Uterus (tissue), 4 donors: ENCODE measurements around the gene BLOC1S2. TPM values are rescaled to one million over a fixed set of nuclear protein-coding genes. Genes with fewer than 3 reads are reported as not detected.
A peak's percentile ranks its signal among the peaks of the same experiment; 100 is the strongest.

Experiments
- DNase-seq, 2 donors: peaks; one replicate each; pipeline ENCODE4 v3.0.0-alpha.2; 2019 to 2020
- H3K27ac ChIP-seq, 2 donors: fragments of 200-600 bp; sonication (generic); 1 replicate in 1 of 2; 2 replicates in 1 of 2; pipeline ENCODE4 v1.5.1; 2016 to 2018
- H3K27me3 ChIP-seq, 2 donors: fragments of 200-600 bp; sonication (generic); one replicate each; pipeline ENCODE4 v1.5.1; 2018 to 2019; ENCODE audit warnings: control low read depth in 1 of 2
- H3K36me3 ChIP-seq, 2 donors: fragments of 200-600 bp; sonication (generic); one replicate each; pipeline ENCODE4 v1.5.1; 2019; ENCODE audit warnings: control low read depth in 1 of 2
- H3K4me1 ChIP-seq, 2 donors: fragments of 200-600 bp; sonication (generic); one replicate each; pipeline ENCODE4 v1.5.1; 2018 to 2019; ENCODE audit warnings: control low read depth in 1 of 2
- H3K4me3 ChIP-seq, 2 donors: fragments of 200-600 bp; sonication (generic); 1 replicate in 1 of 2; 2 replicates in 1 of 2; pipeline ENCODE4 v1.5.1; 2018 to 2019; ENCODE audit warnings: mild to moderate bottlenecking in 1 of 2
- H3K9me3 ChIP-seq, 2 donors: fragments of 200-600 bp; sonication (generic); one replicate each; pipeline ENCODE4 v1.5.1; 2019; ENCODE audit warnings: control low read depth in 1 of 2
- POLR2A ChIP-seq, 2 donors: fragments of 450-650 bp; IDR thresholded peaks; one replicate each; pipeline ENCODE4 v1.6.1; 2016; ENCODE audit warnings: antibody characterized with exemption in 2 of 2, mild to moderate bottlenecking in 1 of 2, moderate library complexity in 1 of 2
- intact Hi-C: fragments of 100-400 bp; cut with DNase I; formaldehyde crosslinking; loops from one replicate; pipeline ENCODE4 v1.15.1; 2023; ENCODE audit warnings: low total_unique reads
- total RNA-seq, 4 donors: library from RNA; depleted of rRNA in 3 of 4; stranded (reverse); fragments of >200 nt in 3 of 4; gene quantifications; one replicate each; pipeline versions ENCODE4 v1.1.0 to v1.2.4, GENCODE V29; 2014 to 2023
- TF ChIP-seq, protein P1 (sequence below), 4 experiments: fragments of 200-600 bp in 2 of 4; fragments of 450-650 bp in 2 of 4; sonication (generic) in 2 of 4; IDR thresholded peaks; one replicate each; pipeline ENCODE4 v1.5.1; 2016 to 2019; ENCODE audit warnings: antibody characterized with exemption in 4 of 4, mild to moderate bottlenecking in 2 of 4, moderate library complexity in 1 of 4
- donor health status: DM: yes; HTN: yes; CAD: no.

The BLOC1S2 gene
- total RNA-seq, 4 donors from 2014 or later = 0.51 to 22.7 (median 13.3) TPM

DNA sequence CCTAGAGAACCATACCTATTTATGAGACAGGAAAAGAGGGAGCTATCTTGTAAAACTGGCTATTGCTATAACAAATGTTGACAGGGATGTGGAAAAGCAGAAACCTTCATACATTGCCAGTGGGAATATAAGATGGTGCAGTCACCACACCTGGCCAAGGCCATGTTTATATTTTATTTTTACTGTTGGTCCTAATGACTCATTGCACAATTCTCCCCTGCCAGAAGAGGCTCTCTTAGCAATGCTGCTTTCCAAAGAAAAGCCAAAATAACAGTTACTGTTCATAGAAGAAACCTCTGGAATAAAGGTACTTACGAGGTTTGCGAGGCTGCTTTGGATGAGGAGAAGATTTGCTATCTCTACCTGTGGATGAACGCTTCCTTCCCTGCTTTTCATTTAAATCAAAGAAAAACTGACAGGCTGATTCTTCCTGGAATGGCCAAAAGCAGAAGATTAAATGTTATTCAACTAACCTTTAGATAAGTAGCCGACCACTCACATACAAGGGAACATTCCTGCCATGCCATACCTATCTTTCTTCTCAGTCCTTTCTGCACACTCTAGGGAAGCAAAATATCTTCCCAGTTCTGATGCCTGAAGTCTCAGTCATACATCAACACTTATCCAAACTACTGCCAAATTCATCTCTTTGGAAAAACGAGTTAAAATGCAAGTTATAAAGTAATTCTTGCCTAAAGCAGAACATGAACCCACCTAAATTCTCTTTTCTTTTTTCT is 40.8 kb downstream of the BLOC1S2 start:
- Histone ChIP-seq H3K9me3 (no peaks in the 10 kb centered on the region), H3K27me3 (no peaks in the 10 kb centered on the region), H3K36me3 (no peaks in the 10 kb centered on the region), H3K4me3 (no peak overlapping the region), H3K27ac (no peak overlapping the region), H3K4me1 (no peaks in the 10 kb centered on the region)
- intact Hi-C loops = no loop called here
- TF ChIP-seq POLR2A (IDR thresholded peaks at IDR 0.05) = no peak
- TF ChIP-seq, protein P1, sequence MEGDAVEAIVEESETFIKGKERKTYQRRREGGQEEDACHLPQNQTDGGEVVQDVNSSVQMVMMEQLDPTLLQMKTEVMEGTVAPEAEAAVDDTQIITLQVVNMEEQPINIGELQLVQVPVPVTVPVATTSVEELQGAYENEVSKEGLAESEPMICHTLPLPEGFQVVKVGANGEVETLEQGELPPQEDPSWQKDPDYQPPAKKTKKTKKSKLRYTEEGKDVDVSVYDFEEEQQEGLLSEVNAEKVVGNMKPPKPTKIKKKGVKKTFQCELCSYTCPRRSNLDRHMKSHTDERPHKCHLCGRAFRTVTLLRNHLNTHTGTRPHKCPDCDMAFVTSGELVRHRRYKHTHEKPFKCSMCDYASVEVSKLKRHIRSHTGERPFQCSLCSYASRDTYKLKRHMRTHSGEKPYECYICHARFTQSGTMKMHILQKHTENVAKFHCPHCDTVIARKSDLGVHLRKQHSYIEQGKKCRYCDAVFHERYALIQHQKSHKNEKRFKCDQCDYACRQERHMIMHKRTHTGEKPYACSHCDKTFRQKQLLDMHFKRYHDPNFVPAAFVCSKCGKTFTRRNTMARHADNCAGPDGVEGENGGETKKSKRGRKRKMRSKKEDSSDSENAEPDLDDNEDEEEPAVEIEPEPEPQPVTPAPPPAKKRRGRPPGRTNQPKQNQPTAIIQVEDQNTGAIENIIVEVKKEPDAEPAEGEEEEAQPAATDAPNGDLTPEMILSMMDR (IDR thresholded peaks at IDR 0.05) = no peak
- no peak for DNase-seq

DNA sequence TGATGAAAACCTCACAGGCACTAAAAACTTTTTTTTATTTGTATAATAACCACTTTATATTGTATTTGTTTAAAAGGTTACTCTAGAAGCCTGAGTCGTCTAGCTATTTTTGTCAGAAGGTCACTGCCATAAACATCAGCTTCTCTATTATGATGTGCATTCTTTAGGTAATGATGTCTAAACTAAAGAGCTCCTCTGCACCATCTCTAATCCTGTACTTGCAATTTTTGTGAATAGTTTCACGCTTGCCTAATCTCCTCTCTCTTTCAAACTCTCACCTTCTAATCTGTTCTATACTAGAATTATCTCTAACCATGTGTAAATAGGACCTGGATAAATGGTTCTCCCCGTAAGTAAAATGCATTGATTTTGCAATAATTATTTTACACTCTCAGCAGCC is 46.6 kb downstream of the BLOC1S2 start:
- TF ChIP-seq POLR2A (IDR thresholded peaks at IDR 0.05) = no peak
- TF ChIP-seq, protein P1 (IDR thresholded peaks at IDR 0.05) = no peak
- intact Hi-C loops = no loop called here
- H3K36me3 ChIP-seq = no peaks in the 10 kb centered on the region
- DNase-seq = no peak
- H3K4me3 ChIP-seq = no peak overlapping the region
- H3K9me3 ChIP-seq = no peaks in the 10 kb centered on the region
- H3K4me1 ChIP-seq = no peaks in the 10 kb centered on the region
- no peaks in the 10 kb centered on the region for H3K27me3 ChIP-seq
- H3K27ac ChIP-seq = no peak overlapping the region

DNA sequence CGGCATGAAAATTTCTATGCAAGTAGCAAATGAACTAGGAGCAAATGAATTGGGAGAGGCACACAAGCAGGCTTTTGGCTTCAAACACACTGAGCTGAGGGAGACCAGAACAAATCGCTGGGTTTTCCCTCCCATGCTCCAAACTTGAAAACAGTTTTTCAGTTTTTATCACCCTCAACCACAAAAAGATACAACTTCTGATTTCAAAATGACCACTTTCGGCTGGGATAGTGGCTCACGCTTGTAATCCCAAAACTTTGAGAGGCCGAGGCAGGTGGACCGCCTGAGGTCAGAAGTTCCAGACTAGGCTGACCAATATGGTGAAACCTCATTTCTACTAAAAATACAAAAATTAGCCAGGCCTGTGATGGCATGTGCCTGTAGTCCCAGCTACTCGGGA is 48.1 kb downstream of the BLOC1S2 start:
- Histone ChIP-seq H3K4me3 (no peak overlapping the region), H3K4me1 (no peaks in the 10 kb centered on the region), H3K9me3 (no peaks in the 10 kb centered on the region), H3K27ac (no peak overlapping the region), H3K27me3 (no peaks in the 10 kb centered on the region), H3K36me3 (no peaks in the 10 kb centered on the region)
- intact Hi-C loops = no loop called here
- TF ChIP-seq, protein P1 (IDR thresholded peaks at IDR 0.05) = no peak
- no peak for TF ChIP-seq POLR2A (IDR thresholded peaks at IDR 0.05)
- DNase-seq = no peak

GRCh38 chr10:100232101-100232500 is 54.4 kb downstream of the BLOC1S2 start:
- Histone ChIP-seq H3K27me3 (no peaks in the 10 kb centered on the region), H3K36me3 (no peaks in the 10 kb centered on the region), H3K4me3 (no peak overlapping the region), H3K4me1 (peaks cover 0 to 4% of the 10 kb centered on the region in 2 donors), H3K9me3 (no peaks in the 10 kb centered on the region), H3K27ac (no peak overlapping the region)
- intact Hi-C loops = no loop called here
- DNase-seq = no peak
- TF ChIP-seq, protein P1 (IDR thresholded peaks at IDR 0.05) = no peak
- TF ChIP-seq POLR2A (IDR thresholded peaks at IDR 0.05) = no peak

- no peak for DNase-seq
- no peak for TF ChIP-seq POLR2A (IDR thresholded peaks at IDR 0.05)
- H3K27ac ChIP-seq = peak overlapping the region; percentile 68 to 79
- H3K4me3 ChIP-seq = peak overlapping the region; percentile 48 to 97
- H3K9me3 ChIP-seq = no peaks in the 10 kb centered on the region
- intact Hi-C loops = no loop called here
- H3K36me3 ChIP-seq = no peaks in the 10 kb centered on the region
- H3K4me1 ChIP-seq = peaks cover 0 to 4% of the 10 kb centered on the region in 2 donors
- H3K27me3 ChIP-seq = no peaks in the 10 kb centered on the region
Measured at GRCh38 chr10:100229819-100230422, 56.6 kb downstream of the BLOC1S2 start.
